HEK293 (cell line): ENCODE results near the gene PTPRN2.

Experiments
- CTCF ChIP-seq: fragments of 450-650 bp; formaldehyde crosslinking; IDR thresholded peaks from 2 replicates; pipeline ENCODE4 v1.5.1; 2016; ENCODE audit warnings: missing biosample characterization, missing genetic modification characterization
- ZNF2 ChIP-seq: fragments of 450-650 bp; formaldehyde crosslinking; IDR thresholded peaks from 2 replicates; pipeline ENCODE4 v1.5.1; 2016; ENCODE audit warnings: missing biosample characterization, missing genetic modification characterization
- ZNF274 ChIP-seq, 2 experiments: fragments of 200-500 bp in 1 of 2; fragments of 450-650 bp in 1 of 2; sonication (Bioruptor generic) in 1 of 2; formaldehyde crosslinking in 1 of 2; IDR thresholded peaks; 2 replicates each; pipeline versions ENCODE4 v1.5.1 to v1.6.1; 2014 to 2016; ENCODE audit warnings: borderline replicate concordance in 1 of 2, inconsistent platforms in 1 of 2, low read length in 1 of 2, missing biosample characterization in 1 of 2, missing genetic modification characterization in 1 of 2
- ZNF449 ChIP-seq: fragments of 450-650 bp; formaldehyde crosslinking; IDR thresholded peaks from 2 replicates; pipeline ENCODE4 v1.5.1; 2017; ENCODE audit warnings: missing biosample characterization, mild to moderate bottlenecking, missing genetic modification characterization, moderate library complexity
- ZSCAN16 ChIP-seq: fragments of 450-650 bp; formaldehyde crosslinking; IDR thresholded peaks from 2 replicates; pipeline ENCODE4 v1.5.1; 2016; ENCODE audit warnings: missing biosample characterization, missing genetic modification characterization

- TF ChIP-seq ZSCAN16 (no peak), CTCF (tag by site-specific recombination) (no peak), ZNF274 (IDR thresholded peaks at IDR 0.05; ENCODE audit: low read length) (no peak), ZNF274 (tag by site-specific recombination; IDR thresholded peaks at IDR 0.05; ENCODE audit: borderline replicate concordance) (no peak), ZNF2 (tag by site-specific recombination) (no peak), ZNF449 (tag by site-specific recombination) (no peak)
Observed at GRCh38 chr7:158329014-158329610, 258.5 kb downstream of the PTPRN2 start.
